Endothelial cell of umbilical vein (primary cell): ENCODE data around the gene PPP1R1C.

Experiments used
- EZH2 ChIP-seq: IDR thresholded peaks from 2 replicates; pipeline ENCODE4 v1.6.1; 2012; ENCODE audit warnings: borderline replicate concordance, low read depth, mild to moderate bottlenecking, moderate library complexity, low read length, inconsistent platforms; ENCODE audit not compliant: severe bottlenecking
- MAX ChIP-seq: IDR thresholded peaks from 2 replicates; pipeline ENCODE4 v1.6.1; 2011; ENCODE audit not compliant: insufficient read depth, insufficient read length
- MYC ChIP-seq: IDR thresholded peaks from one replicate; pipeline ENCODE4 v1.6.1; 2011; ENCODE audit warnings: mild to moderate bottlenecking, low read depth, low read length
- POLR2A ChIP-seq: IDR thresholded peaks from 2 replicates; pipeline ENCODE4 v1.6.1; 2012; ENCODE audit warnings: low read depth, mild to moderate bottlenecking, control low read depth, low read length
- POLR2AphosphoS5 ChIP-seq: IDR thresholded peaks from 2 replicates; pipeline ENCODE4 v1.6.1; 2012; ENCODE audit warnings: low read depth, mild to moderate bottlenecking, control low read depth, low read length, moderate library complexity; ENCODE audit not compliant: insufficient read depth
- TF ChIP-seq, protein P1 (sequence below), 2 donors: IDR thresholded peaks; 1 replicate in 1 of 2; 2 replicates in 1 of 2; pipeline ENCODE4 v1.5.1; 2011; ENCODE audit warnings: low read length in 2 of 2, mild to moderate bottlenecking in 2 of 2, moderate library complexity in 2 of 2, control low read depth in 1 of 2, inconsistent platforms in 1 of 2, low read depth in 1 of 2; ENCODE audit not compliant: insufficient read depth in 1 of 2; ENCODE audit errors: extremely low read depth in 1 of 2

- TF ChIP-seq, protein P1, sequence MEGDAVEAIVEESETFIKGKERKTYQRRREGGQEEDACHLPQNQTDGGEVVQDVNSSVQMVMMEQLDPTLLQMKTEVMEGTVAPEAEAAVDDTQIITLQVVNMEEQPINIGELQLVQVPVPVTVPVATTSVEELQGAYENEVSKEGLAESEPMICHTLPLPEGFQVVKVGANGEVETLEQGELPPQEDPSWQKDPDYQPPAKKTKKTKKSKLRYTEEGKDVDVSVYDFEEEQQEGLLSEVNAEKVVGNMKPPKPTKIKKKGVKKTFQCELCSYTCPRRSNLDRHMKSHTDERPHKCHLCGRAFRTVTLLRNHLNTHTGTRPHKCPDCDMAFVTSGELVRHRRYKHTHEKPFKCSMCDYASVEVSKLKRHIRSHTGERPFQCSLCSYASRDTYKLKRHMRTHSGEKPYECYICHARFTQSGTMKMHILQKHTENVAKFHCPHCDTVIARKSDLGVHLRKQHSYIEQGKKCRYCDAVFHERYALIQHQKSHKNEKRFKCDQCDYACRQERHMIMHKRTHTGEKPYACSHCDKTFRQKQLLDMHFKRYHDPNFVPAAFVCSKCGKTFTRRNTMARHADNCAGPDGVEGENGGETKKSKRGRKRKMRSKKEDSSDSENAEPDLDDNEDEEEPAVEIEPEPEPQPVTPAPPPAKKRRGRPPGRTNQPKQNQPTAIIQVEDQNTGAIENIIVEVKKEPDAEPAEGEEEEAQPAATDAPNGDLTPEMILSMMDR (IDR thresholded peaks at IDR 0.05; ENCODE audit: extremely low read depth in 1 of 2, insufficient read depth in 1 of 2, low read depth in 1 of 2, low read length in 2 of 2): no peak
- TF ChIP-seq EZH2 (no peak), POLR2AphosphoS5 (no peak), MYC (no peak), POLR2A (no peak), MAX (no peak)
Measured at GRCh38 chr2:181985632-181986205, at the start of gene PPP1R1C.
